SU-DHL-6 (cell line): Measurements from ENCODE around the gene ANKRD44.

Experiments used
- H2AFZ ChIP-seq: fragments of 200-600 bp; sonication (generic); 2 replicates; pipeline ENCODE4 v1.6.1; 2014; ENCODE audit warnings: low read depth, mild to moderate bottlenecking, moderate library complexity, mixed read lengths, antibody characterized with exemption, low read length; ENCODE audit not compliant: severe bottlenecking
- H3F3A ChIP-seq: fragments of 200-600 bp; shearing (Covaris generic); 2 replicates; pipeline ENCODE4 v1.6.0; 2016; ENCODE audit warnings: antibody characterized with exemption, mild to moderate bottlenecking; ENCODE audit not compliant: insufficient read depth
- H3K27ac ChIP-seq: fragments of 200-600 bp; sonication (generic); 2 replicates; pipeline ENCODE4 v1.5.1; 2016; ENCODE audit warnings: low read depth, mild to moderate bottlenecking, low read length, moderate library complexity, mixed read lengths
- H3K27me3 ChIP-seq: fragments of 200-600 bp; sonication (generic), shearing (Covaris generic); 2 replicates; pipeline ENCODE4 v1.6.0; 2014; ENCODE audit warnings: mild to moderate bottlenecking, low read length
- H3K36me3 ChIP-seq: fragments of 200-600 bp; sonication (generic); 2 replicates; pipeline ENCODE4 v1.6.1; 2014; ENCODE audit warnings: mild to moderate bottlenecking, low read length, mixed read lengths
- H3K4me2 ChIP-seq: fragments of 300-600, 200-600 bp; shearing (Covaris generic), sonication (generic); 2 replicates; pipeline ENCODE4 v1.6.0; 2014; ENCODE audit warnings: low read length, low read depth, mild to moderate bottlenecking; ENCODE audit not compliant: poor library complexity, severe bottlenecking
- H3K4me3 ChIP-seq: fragments of 200-600 bp; sonication (generic); 2 replicates; pipeline ENCODE4 v1.5.1; 2014; ENCODE audit warnings: antibody characterized with exemption, low read length, mild to moderate bottlenecking, mixed read lengths; ENCODE audit not compliant: insufficient read depth, poor library complexity, severe bottlenecking
- H3K79me2 ChIP-seq: fragments of 200-600 bp; sonication (generic); 2 replicates; pipeline ENCODE4 v1.6.1; 2014; ENCODE audit warnings: mild to moderate bottlenecking, low read length, moderate library complexity; ENCODE audit not compliant: insufficient read depth
- H3K9ac ChIP-seq: fragments of 200-600 bp; sonication (generic); 2 replicates; pipeline ENCODE4 v1.7.0; 2014; ENCODE audit warnings: mild to moderate bottlenecking, low read length
- H3K9me2 ChIP-seq: fragments of 200-600 bp; sonication (generic); replicated peaks from 2 replicates; pipeline ENCODE4 v1.6.1; 2014; ENCODE audit warnings: low read length; ENCODE audit not compliant: insufficient read depth
- H3K9me3 ChIP-seq: fragments of 200-600 bp; sonication (generic); 2 replicates; pipeline ENCODE4 v1.6.1; 2014; ENCODE audit warnings: low read length, mixed read lengths; ENCODE audit not compliant: insufficient read depth
- H4K20me1 ChIP-seq: fragments of 200-600 bp; sonication (generic); 2 replicates; pipeline ENCODE4 v1.6.1; 2014; ENCODE audit warnings: low read depth, mild to moderate bottlenecking, antibody characterized with exemption, low read length, moderate library complexity, mixed read lengths
- EZH2phosphoT487 ChIP-seq: fragments of 200-600 bp; sonication (generic), shearing (Covaris generic); conservative IDR thresholded peaks from 2 replicates; pipeline ENCODE4 v1.6.1; 2018; ENCODE audit warnings: mild to moderate bottlenecking, antibody characterized with exemption, low read length, moderate library complexity, mixed read lengths
- TF ChIP-seq, protein P1 (sequence below): fragments of 200-600 bp; sonication (generic); IDR thresholded peaks from one replicate; pipeline ENCODE4 v1.5.1; 2017; ENCODE audit warnings: antibody characterized with exemption, mild to moderate bottlenecking, low read length, moderate library complexity; ENCODE audit not compliant: insufficient read depth, poor library complexity, severe bottlenecking

Gene ANKRD44

DNA sequence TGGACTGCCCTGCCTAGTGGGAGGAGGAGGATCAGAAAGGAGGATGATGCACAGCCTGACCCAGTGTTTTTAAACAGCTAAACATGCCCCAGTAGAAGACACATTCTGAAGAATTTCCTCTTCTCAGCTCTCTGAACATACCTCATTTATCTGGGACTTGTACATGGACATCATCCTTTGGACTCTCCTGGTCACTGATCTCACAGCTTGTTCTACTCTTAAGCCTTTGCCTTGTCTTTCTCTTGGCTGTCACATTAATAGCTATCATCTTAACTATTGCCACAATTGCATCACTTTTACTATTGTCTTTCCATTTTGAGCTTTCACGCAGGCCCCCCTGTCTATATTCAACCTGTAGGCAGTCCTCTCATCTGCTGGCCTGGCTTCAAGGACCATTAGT, 342.1 kb downstream of the ANKRD44 start:
- H3K27me3 ChIP-seq, result no peaks in the 10 kb centered on the region
- no peak overlapping the region for H2AFZ ChIP-seq
- H3K79me2 ChIP-seq, result no peaks in the 10 kb centered on the region
- no peak overlapping the region for H3K4me3 ChIP-seq
- H3K27ac ChIP-seq, result no peak overlapping the region
- H3K9me3 ChIP-seq, result no peaks in the 10 kb centered on the region
- H3F3A ChIP-seq, result no peaks in the 10 kb centered on the region
- no peaks in the 10 kb centered on the region for H3K9me2 ChIP-seq
- no peak overlapping the region for H3K4me2 ChIP-seq
- TF ChIP-seq, protein P1, sequence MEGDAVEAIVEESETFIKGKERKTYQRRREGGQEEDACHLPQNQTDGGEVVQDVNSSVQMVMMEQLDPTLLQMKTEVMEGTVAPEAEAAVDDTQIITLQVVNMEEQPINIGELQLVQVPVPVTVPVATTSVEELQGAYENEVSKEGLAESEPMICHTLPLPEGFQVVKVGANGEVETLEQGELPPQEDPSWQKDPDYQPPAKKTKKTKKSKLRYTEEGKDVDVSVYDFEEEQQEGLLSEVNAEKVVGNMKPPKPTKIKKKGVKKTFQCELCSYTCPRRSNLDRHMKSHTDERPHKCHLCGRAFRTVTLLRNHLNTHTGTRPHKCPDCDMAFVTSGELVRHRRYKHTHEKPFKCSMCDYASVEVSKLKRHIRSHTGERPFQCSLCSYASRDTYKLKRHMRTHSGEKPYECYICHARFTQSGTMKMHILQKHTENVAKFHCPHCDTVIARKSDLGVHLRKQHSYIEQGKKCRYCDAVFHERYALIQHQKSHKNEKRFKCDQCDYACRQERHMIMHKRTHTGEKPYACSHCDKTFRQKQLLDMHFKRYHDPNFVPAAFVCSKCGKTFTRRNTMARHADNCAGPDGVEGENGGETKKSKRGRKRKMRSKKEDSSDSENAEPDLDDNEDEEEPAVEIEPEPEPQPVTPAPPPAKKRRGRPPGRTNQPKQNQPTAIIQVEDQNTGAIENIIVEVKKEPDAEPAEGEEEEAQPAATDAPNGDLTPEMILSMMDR, result no peak
- no peak for TF ChIP-seq EZH2phosphoT487
- no peak overlapping the region for H3K9ac ChIP-seq
- no peaks in the 10 kb centered on the region for H4K20me1 ChIP-seq
- no peaks in the 10 kb centered on the region for H3K36me3 ChIP-seq

DNA sequence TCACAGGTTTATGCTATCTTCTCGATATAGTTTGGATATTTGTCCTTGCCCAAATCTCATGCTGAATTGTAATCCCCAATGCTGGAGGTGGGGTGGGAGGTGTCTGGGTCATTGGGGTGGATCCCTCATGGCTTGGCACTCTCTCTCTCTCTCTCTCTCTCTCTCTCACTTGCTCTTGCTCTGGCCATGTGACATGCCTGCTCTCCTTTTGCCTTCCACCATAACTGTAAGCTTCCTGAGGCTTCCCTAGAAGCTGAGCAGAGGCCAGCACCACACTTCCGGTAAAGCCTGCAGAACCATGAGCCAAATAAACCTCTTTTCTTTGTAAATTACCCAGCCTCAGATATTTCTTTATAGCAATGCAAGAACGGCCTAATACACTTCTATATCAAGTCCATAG, 342.8 kb downstream of the ANKRD44 start:
- Histone ChIP-seq H3K4me2 (no peak overlapping the region), H3K36me3 (no peaks in the 10 kb centered on the region), H3K9ac (no peak overlapping the region), H3K27me3 (no peaks in the 10 kb centered on the region), H3F3A (no peaks in the 10 kb centered on the region), H3K9me3 (no peaks in the 10 kb centered on the region), H3K79me2 (no peaks in the 10 kb centered on the region), H3K4me3 (no peak overlapping the region), H2AFZ (no peak overlapping the region), H3K9me2 (no peaks in the 10 kb centered on the region), H4K20me1 (no peaks in the 10 kb centered on the region), H3K27ac (no peak overlapping the region)
- TF ChIP-seq EZH2phosphoT487, result no peak
- TF ChIP-seq, protein P1, result no peak

DNA sequence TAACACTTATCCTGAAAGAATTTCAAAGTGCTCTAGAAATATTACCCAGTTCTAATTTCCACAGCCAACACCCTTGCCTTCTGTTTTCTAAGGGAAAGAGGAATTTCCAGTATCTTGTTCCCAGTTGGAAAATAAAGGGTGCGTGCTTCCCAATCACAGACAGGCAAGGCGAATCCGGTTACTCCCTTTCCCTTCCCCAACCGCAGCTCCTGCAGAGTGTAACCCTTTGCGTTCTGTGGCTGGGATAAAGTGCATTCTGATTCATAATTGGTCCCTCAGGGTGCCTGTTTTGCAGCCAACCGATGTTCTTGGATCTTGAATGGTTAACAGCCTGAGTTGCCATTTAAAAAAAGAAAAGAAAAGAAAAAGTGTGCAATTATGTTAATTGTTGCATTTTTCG, 343.5 kb downstream of the ANKRD44 start:
- no peaks in the 10 kb centered on the region for H3K9me3 ChIP-seq
- no peak overlapping the region for H2AFZ ChIP-seq
- H3K27ac ChIP-seq, result no peak overlapping the region
- H3K36me3 ChIP-seq, result no peaks in the 10 kb centered on the region
- no peaks in the 10 kb centered on the region for H3F3A ChIP-seq
- no peak overlapping the region for H3K4me2 ChIP-seq
- H3K79me2 ChIP-seq, result no peaks in the 10 kb centered on the region
- no peaks in the 10 kb centered on the region for H4K20me1 ChIP-seq
- H3K9me2 ChIP-seq, result no peaks in the 10 kb centered on the region
- no peak for TF ChIP-seq EZH2phosphoT487
- TF ChIP-seq, protein P1, result no peak
- H3K9ac ChIP-seq, result no peak overlapping the region
- H3K4me3 ChIP-seq, result no peak overlapping the region
- H3K27me3 ChIP-seq, result no peaks in the 10 kb centered on the region

DNA sequence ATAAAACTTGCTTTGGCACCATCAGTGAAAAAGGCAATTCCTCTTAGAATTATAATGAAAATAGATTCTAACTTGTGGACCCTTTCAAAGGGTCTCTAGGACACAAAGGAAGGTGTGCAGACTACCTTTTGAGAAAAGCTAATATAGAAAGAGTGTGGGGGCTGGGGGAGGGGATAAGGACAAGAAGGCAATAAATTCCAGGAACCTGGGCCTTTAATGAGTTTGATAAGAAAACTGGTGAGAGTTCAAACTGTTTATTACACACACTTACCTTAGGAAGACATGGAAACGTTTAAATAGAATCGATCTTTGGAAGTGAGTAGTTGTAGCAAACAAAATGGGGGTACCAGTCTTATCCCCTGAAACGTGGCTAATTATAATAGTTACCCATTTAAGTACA, 344.5 kb downstream of the ANKRD44 start:
- no peak overlapping the region for H2AFZ ChIP-seq
- TF ChIP-seq, protein P1, result no peak
- no peak for TF ChIP-seq EZH2phosphoT487
- no peak overlapping the region for H3K9ac ChIP-seq
- no peaks in the 10 kb centered on the region for H3K36me3 ChIP-seq
- no peaks in the 10 kb centered on the region for H4K20me1 ChIP-seq
- no peak overlapping the region for H3K4me3 ChIP-seq
- no peaks in the 10 kb centered on the region for H3F3A ChIP-seq
- no peak overlapping the region for H3K4me2 ChIP-seq
- no peaks in the 10 kb centered on the region for H3K9me3 ChIP-seq
- no peak overlapping the region for H3K27ac ChIP-seq
- H3K79me2 ChIP-seq, result no peaks in the 10 kb centered on the region
- no peaks in the 10 kb centered on the region for H3K27me3 ChIP-seq
- H3K9me2 ChIP-seq, result no peaks in the 10 kb centered on the region
